HepG2 (cell line): ENCODE data around the gene VPREB3. TPM values are rescaled to one million over a fixed set of nuclear protein-coding genes. Genes with fewer than 3 reads are reported as not detected.

ENCODE experiments used
- BRD4 ChIP-seq: sonication (generic); formaldehyde crosslinking; IDR thresholded peaks from 2 replicates; pipeline ENCODE4 v1.4.0; 2020; ENCODE audit warnings: missing genetic modification reagents
- HMGXB4 ChIP-seq, 2 experiments: sonication (generic) in 1 of 2; formaldehyde crosslinking in 1 of 2; IDR thresholded peaks; 2 replicates each; pipeline versions ENCODE4 v1.4.0 to v1.6.1; 2018 to 2020; ENCODE audit warnings: missing genetic modification reagents in 2 of 2, borderline replicate concordance in 1 of 2, low read depth in 1 of 2, mild to moderate bottlenecking in 1 of 2, missing biosample characterization in 1 of 2
- TMF1 ChIP-seq: sonication (generic); formaldehyde crosslinking; IDR thresholded peaks from 2 replicates; pipeline ENCODE4 v1.8.1; 2022; ENCODE audit warnings: low read depth, missing genetic modification reagents
- ZFP91 ChIP-seq: sonication (generic); formaldehyde crosslinking; IDR thresholded peaks from 2 replicates; pipeline ENCODE4 v1.9.0; 2022; ENCODE audit warnings: missing genetic modification reagents, mild to moderate bottlenecking, borderline replicate concordance
- ZNF772 ChIP-seq: sonication (generic); formaldehyde crosslinking; IDR thresholded peaks from 2 replicates; pipeline ENCODE4 v1.5.0; 2020; ENCODE audit warnings: mild to moderate bottlenecking, missing genetic modification reagents
- polyA plus RNA-seq, 8 experiments: library from polyadenylated mRNA; depleted of rRNA in 3 of 8; stranded (reverse) in 7 of 8; unstranded in 1 of 8; fragments of >200 nt; fragmentation: Illumina TruSeq in 4 of 8; extraction: Trizol in 4 of 8; gene quantifications; 2 replicates each; pipeline versions ENCODE4 v1.2.1 to v1.2.3, GENCODE V29; 2011 to 2016; ENCODE audit warnings: low read depth in 4 of 8, missing spikeins in 1 of 8, mixed read lengths in 1 of 8; ENCODE audit not compliant: insufficient read depth in 1 of 8
- total RNA-seq, 5 experiments: library from RNA; depleted of rRNA; stranded (reverse); fragments of >200 nt; fragmentation: Illumina TruSeq; extraction: Trizol; gene quantifications; 2 replicates each; pipeline ENCODE4 v1.2.3, GENCODE V29; 2016; ENCODE audit warnings: low read depth in 1 of 5
- TF ChIP-seq, protein P1 (sequence below), 2 experiments: fragments of 450-650 bp in 1 of 2; sonication (generic) in 1 of 2; formaldehyde crosslinking in 1 of 2; IDR thresholded peaks; 2 replicates each; pipeline versions ENCODE4 v1.6.1 to v1.8.0; 2016 to 2022; ENCODE audit warnings: antibody characterized with exemption in 1 of 2, mild to moderate bottlenecking in 1 of 2, missing genetic modification reagents in 1 of 2
- TF ChIP-seq, protein P2 (sequence below): IDR thresholded peaks from 2 replicates; pipeline ENCODE4 v1.6.1; 2016; ENCODE audit warnings: mild to moderate bottlenecking, missing biosample characterization, missing genetic modification reagents
- TF ChIP-seq, protein P3 (sequence below): sonication (generic); formaldehyde crosslinking; IDR thresholded peaks from 2 replicates; pipeline ENCODE4 v1.5.0; 2020; ENCODE audit warnings: mild to moderate bottlenecking, missing genetic modification reagents, borderline replicate concordance

The VPREB3 gene
- total and polyA plus RNA-seq, 2 of the 13 experiments (the other 11 are each of a cell fraction or from before 2014, with no cell fraction given): 0.22 TPM; not detected in 1

DNA sequence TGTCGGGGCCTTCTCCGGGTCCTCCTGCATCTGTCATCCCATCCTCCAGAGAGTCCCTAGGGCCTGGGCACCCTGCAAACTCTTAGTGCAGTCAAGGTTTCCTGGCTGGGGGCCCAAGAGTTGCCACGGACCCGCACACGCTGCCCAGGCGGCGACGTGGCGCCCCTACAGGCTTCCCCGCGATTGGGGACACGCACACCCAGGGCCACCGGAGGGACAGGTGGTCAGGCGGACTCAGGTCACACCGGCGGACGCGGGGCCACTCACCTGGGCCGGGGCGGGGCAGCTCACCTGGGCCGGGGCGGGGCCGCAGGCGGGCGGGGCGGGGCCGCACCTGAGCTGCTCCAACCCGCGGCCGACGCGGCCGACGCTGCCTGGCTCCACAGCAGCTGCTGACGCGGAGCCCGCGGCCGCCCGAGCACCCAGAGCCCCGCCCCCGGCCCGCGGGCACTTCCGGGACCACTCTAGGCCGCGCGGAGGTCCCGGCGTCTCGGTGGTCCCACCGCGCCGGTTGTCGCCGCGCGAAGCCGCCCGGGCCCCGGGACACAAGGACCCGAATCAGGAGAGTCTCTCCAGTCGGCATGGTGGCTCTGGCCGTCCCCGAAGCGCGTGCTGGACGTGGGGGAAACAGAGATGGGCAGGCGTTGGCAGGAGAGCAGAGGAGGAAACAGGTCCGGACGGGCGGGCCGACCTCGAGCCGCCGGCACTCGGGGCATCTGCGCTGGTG, 3.3 kb downstream of the VPREB3 start, which contains the start of gene ZNF70 (continued):
- 0 out of 4 replicates have a peak, but pooled peaks of 1 of the 2 experiments have one; percentile 12 for TF ChIP-seq HMGXB4 (CRISPR knock-in tag; IDR thresholded peaks at IDR 0.05; ENCODE audit: borderline replicate concordance in 1 of 2, low read depth in 1 of 2)
- peak; percentile 73; the same call in 1 of the 2 replicates for TF ChIP-seq ZFP91 (CRISPR knock-in tag)
- TF ChIP-seq TMF1 (CRISPR knock-in tag): peak; percentile 64; the same call in 1 of the 2 replicates
- TF ChIP-seq, protein P1, sequence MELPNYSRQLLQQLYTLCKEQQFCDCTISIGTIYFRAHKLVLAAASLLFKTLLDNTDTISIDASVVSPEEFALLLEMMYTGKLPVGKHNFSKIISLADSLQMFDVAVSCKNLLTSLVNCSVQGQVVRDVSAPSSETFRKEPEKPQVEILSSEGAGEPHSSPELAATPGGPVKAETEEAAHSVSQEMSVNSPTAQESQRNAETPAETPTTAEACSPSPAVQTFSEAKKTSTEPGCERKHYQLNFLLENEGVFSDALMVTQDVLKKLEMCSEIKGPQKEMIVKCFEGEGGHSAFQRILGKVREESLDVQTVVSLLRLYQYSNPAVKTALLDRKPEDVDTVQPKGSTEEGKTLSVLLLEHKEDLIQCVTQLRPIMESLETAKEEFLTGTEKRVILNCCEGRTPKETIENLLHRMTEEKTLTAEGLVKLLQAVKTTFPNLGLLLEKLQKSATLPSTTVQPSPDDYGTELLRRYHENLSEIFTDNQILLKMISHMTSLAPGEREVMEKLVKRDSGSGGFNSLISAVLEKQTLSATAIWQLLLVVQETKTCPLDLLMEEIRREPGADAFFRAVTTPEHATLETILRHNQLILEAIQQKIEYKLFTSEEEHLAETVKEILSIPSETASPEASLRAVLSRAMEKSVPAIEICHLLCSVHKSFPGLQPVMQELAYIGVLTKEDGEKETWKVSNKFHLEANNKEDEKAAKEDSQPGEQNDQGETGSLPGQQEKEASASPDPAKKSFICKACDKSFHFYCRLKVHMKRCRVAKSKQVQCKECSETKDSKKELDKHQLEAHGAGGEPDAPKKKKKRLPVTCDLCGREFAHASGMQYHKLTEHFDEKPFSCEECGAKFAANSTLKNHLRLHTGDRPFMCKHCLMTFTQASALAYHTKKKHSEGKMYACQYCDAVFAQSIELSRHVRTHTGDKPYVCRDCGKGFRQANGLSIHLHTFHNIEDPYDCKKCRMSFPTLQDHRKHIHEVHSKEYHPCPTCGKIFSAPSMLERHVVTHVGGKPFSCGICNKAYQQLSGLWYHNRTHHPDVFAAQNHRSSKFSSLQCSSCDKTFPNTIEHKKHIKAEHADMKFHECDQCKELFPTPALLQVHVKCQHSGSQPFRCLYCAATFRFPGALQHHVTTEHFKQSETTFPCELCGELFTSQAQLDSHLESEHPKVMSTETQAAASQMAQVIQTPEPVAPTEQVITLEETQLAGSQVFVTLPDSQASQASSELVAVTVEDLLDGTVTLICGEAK (IDR thresholded peaks at IDR 0.05): no peak
- TF ChIP-seq, protein P1 (CRISPR knock-in tag; IDR thresholded peaks at IDR 0.05): peak; percentile 47; the same call in 1 of the 2 replicates
- TF ChIP-seq, protein P2, sequence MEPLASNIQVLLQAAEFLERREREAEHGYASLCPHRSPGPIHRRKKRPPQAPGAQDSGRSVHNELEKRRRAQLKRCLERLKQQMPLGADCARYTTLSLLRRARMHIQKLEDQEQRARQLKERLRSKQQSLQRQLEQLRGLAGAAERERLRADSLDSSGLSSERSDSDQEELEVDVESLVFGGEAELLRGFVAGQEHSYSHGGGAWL: peak; percentile 51; the same call in 1 of the 2 replicates
- TF ChIP-seq, protein P3, sequence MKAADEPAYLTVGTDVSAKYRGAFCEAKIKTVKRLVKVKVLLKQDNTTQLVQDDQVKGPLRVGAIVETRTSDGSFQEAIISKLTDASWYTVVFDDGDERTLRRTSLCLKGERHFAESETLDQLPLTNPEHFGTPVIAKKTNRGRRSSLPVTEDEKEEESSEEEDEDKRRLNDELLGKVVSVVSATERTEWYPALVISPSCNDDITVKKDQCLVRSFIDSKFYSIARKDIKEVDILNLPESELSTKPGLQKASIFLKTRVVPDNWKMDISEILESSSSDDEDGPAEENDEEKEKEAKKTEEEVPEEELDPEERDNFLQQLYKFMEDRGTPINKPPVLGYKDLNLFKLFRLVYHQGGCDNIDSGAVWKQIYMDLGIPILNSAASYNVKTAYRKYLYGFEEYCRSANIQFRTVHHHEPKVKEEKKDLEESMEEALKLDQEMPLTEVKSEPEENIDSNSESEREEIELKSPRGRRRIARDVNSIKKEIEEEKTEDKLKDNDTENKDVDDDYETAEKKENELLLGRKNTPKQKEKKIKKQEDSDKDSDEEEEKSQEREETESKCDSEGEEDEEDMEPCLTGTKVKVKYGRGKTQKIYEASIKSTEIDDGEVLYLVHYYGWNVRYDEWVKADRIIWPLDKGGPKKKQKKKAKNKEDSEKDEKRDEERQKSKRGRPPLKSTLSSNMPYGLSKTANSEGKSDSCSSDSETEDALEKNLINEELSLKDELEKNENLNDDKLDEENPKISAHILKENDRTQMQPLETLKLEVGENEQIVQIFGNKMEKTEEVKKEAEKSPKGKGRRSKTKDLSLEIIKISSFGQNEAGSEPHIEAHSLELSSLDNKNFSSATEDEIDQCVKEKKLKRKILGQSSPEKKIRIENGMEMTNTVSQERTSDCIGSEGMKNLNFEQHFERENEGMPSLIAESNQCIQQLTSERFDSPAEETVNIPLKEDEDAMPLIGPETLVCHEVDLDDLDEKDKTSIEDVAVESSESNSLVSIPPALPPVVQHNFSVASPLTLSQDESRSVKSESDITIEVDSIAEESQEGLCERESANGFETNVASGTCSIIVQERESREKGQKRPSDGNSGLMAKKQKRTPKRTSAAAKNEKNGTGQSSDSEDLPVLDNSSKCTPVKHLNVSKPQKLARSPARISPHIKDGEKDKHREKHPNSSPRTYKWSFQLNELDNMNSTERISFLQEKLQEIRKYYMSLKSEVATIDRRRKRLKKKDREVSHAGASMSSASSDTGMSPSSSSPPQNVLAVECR (CRISPR knock-in tag): peak; percentile 79
- TF ChIP-seq ZNF772 (CRISPR knock-in tag): peak; percentile 46; the same call in 1 of the 2 replicates
- 0 out of 2 replicates have a peak, but pooled peaks have one; percentile 9 for TF ChIP-seq BRD4 (CRISPR knock-in tag)
